Eye (tissue), 1 donor: ENCODE results near the gene GATC.
"Not testable (repeated sequence)": the region's sequence is repeated elsewhere in the genome, so short reads cannot be mapped to it uniquely, and the experiment has no call there.

ENCODE experiments used
- DNase-seq: peaks from one replicate; pipeline ENCODE4 v3.0.0-alpha.2; 2015

Gene GATC

DNA sequence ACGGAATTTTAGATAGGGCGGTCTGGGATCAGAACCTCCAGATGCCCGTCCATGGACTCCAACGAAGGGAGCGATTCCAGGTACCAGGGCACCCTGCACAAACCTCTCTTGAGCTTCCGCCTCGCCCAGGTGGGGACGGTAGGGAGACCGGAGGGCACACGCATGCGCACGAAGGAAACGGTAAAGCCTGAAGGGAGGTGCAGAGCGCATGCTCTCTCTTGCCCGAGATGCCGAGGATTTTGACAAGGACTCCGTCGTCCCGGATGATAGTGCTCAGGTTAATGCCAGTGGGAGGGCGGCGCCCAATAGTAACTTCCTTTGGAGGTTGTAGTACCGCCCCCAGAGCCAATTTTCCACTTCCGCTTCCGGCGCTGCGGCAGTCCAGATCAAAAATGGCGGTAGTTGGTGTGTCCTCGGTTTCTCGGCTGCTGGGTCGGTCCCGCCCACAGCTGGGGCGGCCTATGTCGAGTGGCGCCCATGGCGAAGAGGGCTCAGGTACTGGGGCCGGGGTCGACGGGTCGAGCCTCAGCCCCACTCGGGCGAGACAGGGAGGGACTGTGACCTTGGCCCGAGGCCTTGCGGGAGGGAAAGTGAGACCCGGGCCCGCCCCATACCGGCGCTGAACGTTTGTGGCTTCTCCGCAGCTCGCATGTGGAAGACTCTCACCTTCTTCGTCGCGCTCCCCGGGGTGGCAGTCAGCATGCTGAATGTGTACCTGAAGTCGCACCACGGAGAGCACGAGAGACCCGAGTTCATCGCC, 8.3 kb upstream of the GATC start, which contains the start of gene COX6A1:
Gene COX6A1, plus strand, starts transcription at position 379 of the 760 bp plus-strand sequence. Its CDS starts 14 bp downstream, at position 393.
- peak; percentile 98 for DNase-seq

DNA sequence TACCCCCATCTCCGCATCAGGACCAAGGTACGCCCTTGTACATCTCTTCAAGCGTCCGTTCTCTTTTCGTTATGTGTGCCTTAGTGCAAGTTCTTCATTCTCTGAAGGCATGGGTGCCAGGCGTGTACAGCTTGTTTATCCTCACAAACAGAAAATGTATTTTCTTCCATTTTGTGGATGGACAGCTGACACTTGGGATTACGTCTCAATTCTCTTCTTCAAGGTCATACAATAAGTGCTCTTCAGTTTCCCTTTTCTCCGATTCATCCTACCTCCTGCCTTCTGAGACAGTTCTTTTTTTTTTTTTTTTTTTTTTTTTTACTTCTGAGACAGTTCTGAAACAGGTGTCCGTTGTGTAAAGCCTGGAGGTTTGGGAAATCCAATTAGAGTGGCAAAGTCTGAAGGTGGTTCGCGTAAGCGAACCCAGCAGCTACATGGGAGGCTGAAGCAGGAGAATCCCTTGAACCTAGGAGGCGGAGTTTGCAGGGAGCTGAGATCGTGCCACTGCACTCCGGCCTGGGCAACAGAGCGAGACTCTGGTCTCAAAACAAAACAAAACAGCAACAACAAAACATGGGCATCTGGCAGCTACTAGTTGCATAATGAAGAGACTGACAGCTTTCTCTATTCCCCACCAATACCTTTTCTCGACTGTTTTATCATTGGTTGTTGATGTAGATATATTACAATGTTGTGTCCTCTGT, 7.6 kb upstream of the GATC start:
- DNase-seq = no peak

DNA sequence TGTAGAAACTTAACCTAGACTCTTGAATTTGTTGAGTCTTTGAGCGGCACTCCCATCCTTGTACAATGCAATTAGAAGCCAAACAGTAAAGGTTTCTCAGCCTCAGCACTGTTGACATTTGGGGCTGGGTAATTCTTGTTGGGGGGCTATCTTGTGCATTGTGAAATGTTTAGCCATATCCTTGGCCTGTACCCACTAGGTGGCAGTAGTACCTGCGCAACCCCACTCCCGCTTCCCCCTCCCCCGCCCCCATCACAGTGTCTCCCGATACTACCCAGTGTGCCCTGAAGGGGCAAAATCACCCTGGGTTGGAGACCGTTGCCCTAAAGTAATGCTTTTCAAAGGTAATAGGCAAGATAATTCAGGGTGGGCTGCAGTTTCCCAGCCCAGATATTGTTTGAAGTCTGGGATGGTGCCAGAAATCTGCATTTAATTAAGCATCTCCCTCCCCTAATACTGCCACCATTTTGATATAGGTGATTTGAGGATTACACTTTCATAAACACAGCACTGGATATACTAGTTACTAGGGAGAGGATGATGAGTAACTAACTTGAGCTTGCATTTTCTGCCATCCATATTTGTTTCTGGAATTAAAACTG, 6.5 kb upstream of the GATC start:
- DNase-seq = peak; percentile 84

DNA sequence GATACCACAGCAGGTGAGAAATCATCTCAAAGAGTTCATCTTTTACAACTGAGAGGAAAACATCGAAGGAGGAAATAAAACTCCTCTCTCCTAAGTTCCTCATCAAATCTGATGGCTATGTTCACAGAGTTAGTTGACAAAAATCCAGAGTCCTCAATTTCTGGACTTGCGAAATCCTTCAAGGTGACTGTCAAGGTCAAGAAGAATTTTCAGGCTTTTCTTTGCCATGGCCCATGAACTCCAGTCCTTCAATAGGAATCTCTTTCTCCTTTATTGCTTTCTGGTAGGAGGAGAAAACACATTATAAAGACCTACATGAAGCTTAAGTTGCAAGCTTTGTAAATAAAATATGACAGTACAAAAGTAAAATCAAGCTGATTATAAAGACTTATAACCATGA, 1.6 kb upstream of the GATC start:
- no peak for DNase-seq

DNA sequence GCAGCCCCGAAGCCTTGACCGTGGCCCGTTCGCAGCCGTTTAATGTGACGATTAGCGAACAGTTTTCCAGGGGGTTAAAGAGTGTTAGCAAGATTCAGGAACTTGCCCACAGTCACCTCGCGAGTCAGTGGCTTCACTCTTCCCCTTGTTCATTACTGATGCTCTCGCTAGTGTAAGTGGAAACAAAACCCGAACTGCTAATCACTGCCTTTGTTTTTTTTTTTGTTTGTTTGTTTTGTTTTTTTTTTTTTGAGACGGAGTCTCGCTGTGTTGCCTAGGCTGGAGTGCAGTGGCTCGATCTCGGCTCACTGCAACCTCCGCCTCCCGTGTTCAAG, 567 bp downstream of the GATC start:
- not testable (repeated sequence) for DNase-seq

DNA sequence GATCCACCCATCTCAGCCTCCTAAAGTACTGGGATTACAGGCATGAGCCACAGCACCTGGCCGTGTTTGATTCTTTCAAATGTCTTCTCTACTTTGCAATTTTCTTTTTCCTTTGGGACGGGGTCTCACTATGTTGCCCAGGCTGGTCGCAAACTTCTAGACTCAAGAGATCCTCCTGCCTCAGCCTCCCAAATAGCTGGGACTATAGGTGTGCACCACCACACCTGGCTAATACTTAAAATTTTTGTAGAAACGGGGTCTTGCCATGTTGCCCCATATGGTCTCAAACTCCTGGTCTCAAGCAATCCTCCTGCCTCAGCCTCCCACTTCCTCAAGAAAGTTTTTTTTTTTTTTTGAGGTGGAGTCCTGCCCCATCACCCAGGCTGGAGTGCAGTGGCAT, 1.7 kb downstream of the GATC start:
- DNase-seq = no peak

DNA sequence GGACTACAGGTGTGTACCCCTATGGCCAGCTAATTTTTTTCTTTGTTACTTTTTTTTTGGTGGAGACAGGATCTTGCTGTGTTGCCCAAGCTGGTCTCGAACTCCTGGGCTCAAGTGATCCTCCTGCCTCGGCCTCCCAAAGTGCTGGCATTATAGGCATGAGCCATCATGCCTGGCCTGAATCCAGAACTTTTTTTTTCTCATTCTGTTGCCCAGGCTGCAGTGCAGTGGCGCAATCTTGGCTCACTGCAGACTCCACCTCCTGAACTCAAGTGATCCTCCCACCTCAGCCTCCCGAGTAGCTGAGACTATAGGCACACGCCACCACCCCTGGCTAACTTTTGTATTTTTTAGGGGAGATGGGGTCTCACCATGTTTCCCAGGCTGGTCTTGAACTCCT, 6.3 kb downstream of the GATC start:
- DNase-seq = not testable (repeated sequence)

DNA sequence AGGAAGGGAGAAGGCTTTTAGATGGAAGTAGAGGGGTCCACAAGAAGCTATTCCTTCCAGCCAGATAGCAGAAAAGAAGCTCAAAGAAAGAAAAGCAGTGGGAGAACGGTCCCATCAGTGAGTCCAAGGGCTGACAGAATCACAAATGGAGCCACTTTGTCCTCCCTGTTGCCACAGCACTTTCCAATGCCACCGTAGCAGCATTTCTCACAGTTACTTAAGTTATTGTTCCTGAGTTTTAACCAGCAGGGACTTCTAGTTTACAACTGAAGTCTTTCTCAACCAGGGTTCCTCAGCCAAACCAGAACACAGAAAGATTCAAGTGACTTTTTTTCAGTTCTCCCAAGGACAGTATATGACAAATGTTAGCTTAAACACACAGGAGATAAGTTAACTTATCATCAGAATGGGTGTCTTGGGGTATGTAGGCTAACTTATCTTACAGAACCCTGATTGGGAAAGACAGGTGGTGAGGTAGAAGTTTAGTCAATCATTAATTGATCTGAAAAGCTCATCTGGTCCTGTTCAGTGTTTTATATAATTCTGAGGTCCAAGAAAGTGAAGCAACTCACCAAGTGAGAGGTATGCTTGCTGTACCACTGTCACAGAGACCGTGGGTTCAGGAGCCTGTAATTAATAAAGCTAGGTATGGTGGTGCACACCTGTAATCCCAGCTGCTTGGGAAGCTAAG, 7.0 kb downstream of the GATC start:
- no peak for DNase-seq

DNA sequence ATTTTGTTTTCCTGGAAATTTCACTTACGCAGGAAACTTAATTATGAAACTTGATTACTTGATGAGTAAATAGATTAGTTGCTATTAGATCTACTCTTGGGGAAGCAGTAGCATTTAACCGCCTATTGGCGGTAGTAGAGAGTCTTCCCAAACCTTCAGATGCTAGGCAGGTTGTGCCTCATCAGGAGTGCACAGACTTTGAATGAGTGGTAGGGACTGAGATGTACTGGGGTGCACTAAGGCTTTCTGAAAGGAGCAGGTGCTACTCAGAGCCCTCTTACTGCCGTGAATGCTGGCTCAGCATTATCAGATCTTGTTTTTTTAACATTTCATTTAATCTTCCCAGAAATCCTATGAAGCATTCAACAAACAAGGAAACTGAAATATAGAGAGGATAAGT, 7.7 kb downstream of the GATC start:
- no peak for DNase-seq

DNA sequence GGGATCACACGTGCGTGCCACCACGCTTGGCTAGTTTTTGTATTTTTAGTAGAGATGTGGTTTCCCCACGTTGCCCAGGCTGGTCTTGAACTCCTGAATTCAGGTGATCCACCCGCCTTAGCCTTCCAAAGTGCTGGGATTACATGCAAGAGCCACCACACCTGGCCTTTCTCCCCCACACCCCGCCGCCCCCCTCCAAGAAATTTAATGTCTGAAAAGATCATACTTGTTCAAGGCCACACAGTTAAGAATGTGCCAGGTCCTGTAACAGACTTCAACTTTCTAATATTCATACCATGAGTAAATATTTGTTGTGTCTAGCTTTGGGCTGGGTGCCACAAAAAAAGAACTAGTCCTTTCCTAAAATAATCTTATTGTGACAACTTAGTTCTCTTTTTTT, 9.1 kb downstream of the GATC start:
- no peak for DNase-seq

DNA sequence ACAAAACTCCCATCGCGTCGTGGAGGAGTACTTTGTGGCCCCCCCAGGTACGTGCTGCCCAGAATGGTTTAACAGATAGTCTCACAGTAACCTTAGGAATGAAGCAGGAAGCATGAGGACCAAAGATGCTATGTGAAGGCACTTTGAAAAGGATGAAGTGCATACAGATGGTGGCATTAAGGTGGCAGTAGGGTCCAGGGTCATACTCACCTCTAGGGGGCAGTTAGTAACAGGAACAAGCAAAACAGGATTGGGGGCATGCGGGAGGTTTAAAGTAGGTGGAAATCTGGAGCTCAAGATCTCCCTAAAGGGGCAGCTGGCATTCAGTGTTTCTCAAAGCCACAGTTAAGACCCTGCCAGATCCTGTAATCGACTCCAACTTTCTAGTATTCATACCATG, 10.9 kb downstream of the GATC start:
- no peak for DNase-seq

DNA sequence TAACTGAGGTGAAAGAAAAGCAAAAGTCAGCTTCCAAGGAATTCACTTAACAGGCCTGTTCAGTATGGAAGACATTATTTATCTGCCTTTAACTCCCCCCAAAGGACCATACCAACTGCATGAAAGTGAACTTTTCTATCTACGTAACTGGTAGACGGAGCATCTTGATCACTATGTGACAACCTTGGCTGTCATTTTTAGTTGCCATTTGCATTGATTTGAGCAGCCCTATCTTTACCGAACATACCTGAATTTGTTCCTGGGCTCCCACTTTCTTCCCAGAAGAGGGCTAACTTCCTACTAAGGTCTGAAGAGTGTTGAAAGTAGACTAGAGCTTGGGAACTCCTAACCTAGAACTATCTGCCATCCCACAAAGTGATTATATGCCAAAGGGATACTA, 13.9 kb downstream of the GATC start:
- no peak for DNase-seq

DNA sequence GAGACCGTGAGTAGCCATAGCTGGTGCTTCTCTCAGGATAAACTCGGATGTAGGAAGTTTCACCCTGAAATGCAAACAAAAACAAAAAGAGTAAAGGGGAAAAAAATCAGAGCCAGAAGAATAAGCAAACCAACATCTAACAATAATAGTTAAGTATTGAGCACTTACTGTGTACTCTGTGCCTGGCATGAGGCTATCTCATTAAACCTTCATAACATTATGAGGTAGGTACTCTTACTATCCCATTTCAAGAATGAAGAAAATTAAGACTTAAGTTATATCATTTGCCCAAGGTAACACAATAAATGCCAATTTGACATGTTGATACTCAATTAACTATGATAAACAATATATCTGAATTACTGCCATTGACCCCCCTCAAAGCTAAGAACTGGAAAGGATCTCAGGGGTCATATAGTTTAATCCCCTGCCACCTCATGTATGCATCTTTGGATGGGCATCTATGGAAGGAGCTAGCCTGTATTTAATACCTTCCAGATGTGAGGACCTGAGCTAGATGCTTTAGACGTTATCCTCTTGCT, 15.9 kb downstream of the GATC start:
- DNase-seq = no peak

DNA sequence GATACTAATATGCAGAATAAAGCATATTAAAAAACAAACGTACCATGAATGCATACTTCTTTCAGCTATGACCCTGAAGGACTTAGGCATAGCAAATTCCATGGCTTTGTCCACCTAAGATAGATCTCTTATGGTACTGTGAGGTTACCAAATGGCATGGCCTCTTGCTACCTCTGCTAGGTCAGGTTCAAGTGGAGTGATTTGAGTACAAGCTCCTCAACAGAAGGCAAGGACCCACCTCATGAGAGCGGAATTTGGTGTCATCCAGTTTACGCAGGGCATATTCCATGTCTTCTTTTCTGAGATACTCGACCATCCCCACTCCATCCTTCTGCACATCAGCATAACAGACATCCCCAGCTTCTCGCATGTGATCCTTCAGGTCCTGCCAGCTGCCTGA, 17.5 kb downstream of the GATC start:
- DNase-seq = no peak

DNA sequence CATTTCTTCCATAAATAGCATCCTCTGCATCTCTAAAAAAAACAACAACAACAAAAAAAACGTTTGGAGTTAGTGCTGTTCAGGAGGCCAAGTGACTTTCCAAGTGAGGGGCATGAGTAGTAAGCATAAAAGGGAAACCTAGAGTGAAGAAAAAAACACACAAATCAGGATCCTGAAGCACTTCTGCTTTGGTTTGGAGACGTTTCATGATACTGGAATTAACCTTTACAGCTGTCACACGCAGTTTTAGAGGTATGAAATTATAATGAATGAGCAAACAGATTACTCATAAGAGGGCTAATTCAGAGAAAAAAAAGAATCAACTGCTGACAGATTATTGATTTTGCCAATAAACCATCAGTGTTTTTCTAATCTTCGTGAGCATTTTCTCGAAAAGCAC, 19.5 kb downstream of the GATC start:
- DNase-seq = no peak

DNA sequence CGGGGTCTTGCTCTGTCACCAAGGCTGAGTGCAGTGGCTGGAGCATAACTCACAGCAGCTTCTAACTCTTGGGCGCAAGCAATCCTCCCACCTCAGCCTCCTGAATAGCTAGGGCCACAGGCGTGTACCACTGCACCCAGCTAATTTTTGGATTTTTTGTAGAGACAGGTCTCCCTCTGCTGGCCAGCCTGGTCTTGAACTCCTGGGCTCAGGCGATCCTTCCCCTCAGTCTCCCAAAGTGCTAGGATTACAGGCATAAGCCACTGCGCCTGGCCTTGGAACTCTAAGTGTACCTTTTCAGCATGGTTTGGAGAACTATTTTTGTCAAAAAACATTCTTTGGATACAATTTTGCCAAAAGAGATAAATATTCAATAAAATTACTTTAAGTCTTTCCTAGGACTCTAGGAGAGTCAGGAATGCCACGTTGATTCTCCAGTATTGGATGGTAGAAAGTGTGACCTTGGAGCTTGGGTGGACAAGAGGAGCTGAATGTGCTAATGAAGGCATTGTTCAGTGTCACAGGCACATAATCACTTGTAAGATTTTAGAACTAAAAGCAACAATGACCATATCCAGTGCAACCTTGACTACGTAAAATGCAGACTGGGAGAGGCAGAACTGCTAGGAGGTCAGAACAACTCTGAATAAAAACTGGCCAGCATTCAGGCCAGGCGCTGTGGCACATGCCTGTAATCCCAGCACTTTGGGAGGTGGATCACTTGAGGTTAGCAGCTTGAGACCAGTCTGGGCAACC, 20.5 kb downstream of the GATC start:
- DNase-seq = peak; percentile 72

DNA sequence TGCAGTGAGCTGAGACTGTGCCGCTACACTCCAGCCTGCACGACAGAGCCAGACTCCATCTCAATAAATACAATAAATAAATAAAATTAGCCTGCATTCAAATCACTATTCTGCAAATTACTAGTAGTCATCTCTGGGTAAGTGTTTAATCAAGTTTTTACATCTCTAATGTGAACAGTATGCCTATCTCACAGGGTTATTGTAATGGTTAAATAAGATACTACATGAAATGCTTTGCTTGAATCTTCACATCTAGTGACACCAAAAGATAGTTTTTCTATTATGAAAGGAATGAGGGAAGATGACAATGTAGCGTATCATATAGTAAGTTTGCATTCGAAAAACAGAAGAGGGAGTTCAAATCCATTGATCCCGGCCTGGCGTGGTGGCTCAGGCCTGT, 21.2 kb downstream of the GATC start:
- DNase-seq = no peak

DNA sequence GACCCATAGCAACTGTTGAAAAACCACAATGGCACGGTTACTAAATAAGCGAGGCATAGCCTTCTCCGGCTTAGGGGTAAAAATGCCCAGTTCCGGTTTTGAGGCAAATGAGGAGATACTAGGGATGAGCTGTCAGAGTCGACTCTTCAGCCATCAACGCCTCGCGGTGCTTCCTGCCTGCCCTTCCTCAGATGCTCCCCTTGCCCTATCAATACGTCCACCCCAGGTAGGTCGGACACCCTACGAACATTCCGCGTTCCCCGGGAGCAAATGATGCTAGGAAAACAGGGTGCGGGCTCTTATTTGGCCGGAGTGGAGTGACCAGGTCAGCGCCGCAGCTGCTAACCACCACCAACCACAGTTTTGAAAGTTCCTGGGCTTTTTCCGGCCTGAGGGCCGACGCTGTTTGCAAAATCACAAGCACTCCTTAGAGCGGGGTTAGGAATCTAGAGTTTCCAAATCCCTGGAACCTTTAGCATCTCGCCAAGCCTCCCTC, 22.1 kb downstream of the GATC start:
- peak; percentile 66 for DNase-seq

DNA sequence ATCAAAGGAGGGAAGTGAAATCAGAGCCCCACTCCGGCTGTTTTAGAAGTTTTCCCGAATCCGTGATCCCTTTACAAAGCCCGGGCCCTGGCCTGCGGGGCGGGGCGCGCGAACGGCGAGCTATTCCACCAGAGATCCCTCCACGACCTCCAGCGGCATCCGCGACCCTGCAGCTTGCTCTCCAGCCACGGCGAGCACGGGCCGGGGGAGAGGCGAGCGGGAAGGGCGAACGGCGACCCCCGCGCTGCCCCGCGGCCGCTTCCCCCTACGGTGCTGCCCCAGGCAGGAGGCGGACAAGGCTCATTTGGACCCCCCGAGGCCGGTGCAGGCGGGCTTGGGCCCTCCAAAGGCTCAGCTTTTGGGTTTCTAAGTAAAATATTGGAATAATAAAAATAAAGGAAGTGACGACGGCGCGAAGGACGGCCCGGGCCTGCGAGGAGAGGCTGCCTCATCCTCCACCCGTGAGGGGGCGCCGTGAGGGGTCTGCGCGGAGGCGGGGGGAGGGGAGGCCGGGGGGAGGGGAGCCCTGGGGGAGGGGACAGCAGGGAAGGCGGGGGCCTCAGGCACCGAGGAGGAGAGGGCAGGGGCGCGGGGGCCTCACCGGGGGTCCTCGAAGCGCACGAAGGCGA, 22.7 kb downstream of the GATC start:
- no peak for DNase-seq

DNA sequence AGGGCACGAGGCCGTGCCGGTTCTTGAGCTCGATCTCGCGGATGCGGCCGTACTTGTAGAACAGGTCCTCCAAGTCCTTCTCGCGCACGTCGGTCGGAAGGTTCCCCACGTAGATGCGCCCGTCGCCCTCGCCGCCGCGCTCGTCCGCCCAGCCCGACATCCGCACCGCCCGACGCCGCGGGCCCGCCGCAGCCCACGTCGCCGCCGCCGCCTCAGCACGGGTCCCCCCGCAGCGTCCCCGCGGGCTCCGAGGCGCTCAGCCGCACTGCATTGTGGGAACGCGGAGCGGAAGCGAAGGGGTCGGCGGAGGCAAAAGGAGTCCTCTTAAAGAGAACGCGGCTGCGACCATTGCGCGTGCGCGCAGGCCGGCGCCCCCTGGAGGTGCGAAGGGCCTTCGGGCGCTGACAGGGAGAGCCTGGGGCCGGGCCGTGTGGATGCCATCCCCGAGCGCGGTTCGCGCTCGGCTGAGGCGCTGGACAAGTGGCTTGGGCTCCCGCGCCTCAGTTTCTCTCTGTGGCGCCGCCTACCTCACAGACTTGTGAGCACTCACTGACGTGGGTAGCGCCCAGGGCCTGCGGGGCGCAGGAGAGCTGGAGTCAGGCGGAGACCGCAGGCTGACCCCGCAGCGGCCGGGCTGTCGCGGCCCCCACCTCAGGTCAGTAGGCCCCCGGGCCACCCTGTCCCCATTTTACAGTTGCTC, 23.4 kb downstream of the GATC start, which contains the start of gene SRSF9:
Gene SRSF9, minus strand, starts transcription at position 299 of the 700 bp plus-strand sequence. Its CDS starts 139 bp downstream, at position 160.
- DNase-seq = peak; percentile 99
